Lung microvascular endothelial cell (primary cell): ENCODE results near the gene CDC14A. TPM values are rescaled to one million over a fixed set of nuclear protein-coding genes. Genes with fewer than 3 reads are reported as not detected.
"Not testable (repeated sequence)": the region's sequence is repeated elsewhere in the genome, so short reads cannot be mapped to it uniquely, and the experiment has no call there.

Source experiments
- DNase-seq, 2 donors: peaks; one replicate each; pipeline versions ENCODE4 v3.0.0 to v3.0.0-alpha.2; 2010; ENCODE audit warnings: low read depth in 2 of 2
- total RNA-seq: library from RNA; depleted of rRNA; stranded (reverse); fragments of >200 nt; gene quantifications from 2 replicates; pipeline ENCODE4 v1.2.1, GENCODE V29; 2014

Gene CDC14A, protein sequence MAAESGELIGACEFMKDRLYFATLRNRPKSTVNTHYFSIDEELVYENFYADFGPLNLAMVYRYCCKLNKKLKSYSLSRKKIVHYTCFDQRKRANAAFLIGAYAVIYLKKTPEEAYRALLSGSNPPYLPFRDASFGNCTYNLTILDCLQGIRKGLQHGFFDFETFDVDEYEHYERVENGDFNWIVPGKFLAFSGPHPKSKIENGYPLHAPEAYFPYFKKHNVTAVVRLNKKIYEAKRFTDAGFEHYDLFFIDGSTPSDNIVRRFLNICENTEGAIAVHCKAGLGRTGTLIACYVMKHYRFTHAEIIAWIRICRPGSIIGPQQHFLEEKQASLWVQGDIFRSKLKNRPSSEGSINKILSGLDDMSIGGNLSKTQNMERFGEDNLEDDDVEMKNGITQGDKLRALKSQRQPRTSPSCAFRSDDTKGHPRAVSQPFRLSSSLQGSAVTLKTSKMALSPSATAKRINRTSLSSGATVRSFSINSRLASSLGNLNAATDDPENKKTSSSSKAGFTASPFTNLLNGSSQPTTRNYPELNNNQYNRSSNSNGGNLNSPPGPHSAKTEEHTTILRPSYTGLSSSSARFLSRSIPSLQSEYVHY
- total RNA-seq, result 5.7 and 6.0 TPM in 2 replicates

DNA sequence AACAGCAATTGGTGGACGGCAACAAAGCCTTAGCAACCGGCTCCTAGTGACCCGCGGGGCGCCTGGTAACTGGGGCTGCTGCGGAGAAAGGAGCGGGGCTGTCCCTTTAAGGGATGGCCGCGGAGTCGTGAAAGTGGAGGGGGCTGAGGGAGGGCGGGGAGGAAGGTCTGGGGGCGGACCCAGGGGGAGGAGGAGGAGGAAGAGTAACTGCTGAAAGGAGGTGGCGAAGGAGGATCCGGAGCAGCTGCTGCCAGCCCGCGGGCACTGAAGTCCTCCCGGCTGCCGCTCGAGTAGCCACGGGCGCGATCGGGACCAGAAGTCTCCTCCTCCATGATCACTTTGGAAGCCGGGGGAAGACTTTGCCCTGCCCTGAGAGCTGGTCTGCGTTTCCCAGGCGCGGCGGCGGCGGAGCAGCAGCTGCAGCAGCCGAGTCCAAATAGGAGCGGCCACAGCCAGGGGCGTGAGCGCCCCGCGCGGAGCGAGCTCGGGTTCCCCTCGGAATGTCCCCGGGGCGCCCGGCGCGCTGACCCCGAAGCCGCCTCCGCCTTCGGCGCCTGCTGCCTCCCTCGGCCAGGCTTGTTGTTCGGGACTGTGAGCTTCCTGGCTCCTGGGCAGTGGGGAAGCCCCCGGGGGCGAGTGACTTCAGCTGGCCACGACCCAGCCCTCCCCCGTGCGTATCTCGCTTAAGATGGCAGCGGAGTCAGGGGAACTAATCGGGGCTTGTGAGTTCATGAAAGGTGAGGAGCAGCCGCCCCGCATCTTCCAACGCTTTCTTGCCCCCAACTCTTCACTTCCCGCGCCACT, at the start of gene CDC14A:
Gene CDC14A (plus strand): TSS at position 240 of the 804 bp plus-strand sequence. CDS start 449 bp downstream, at position 689.
- peak; percentile 90 to 96 for DNase-seq

- no peak for DNase-seq
Observed at GRCh38 chr1:100302739-100303138, 49.6 kb upstream of the CDC14A start.

GRCh38 chr1:100304227-100304626, 48.1 kb upstream of the CDC14A start:
- DNase-seq, result no peak

DNA sequence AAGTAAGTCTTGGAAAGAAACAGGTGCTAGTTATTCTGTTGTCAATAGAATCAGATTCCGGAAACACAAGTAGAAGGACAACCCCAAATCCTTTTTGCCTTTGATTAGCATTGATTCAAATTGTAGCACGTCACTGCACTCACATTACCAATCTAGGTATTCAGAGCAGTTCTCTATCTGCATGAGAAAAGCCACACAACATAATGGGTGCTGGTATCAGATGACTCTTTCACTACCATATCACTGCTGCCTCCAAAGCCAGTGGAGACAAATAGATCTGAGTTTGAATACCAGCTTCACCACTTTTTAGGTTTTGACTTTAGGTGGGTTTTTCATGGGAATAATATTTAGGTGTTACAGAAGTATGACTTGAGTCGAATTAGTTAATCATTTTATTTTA, 47.4 kb upstream of the CDC14A start:
- DNase-seq, result no peak

DNA sequence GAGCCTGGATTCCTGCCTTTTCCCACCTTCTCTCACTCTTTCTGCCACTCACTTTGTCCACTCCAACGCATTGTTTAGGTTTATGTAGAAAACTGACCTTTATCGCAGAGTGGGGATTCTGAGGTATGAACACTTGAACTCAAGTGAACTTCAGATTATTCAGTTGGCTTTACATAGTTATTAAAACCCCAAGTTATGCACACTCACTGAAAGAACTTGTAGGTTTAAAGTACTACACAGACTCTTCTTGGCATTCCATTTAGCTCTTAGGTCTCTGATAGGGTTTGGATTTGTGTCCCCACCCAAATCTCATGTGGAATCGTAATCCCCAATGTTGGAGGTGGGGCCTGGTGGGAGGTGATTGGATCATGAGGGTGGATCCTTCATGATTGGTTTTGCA, 46.4 kb upstream of the CDC14A start:
- no peak for DNase-seq

- DNase-seq, result peak; percentile 47 to 65
Observed at GRCh38 chr1:100306735-100307313, 45.5 kb upstream of the CDC14A start.

- DNase-seq, result peak; percentile 60 to 80
Observed at GRCh38 chr1:100308777-100309176, 43.5 kb upstream of the CDC14A start.

DNA sequence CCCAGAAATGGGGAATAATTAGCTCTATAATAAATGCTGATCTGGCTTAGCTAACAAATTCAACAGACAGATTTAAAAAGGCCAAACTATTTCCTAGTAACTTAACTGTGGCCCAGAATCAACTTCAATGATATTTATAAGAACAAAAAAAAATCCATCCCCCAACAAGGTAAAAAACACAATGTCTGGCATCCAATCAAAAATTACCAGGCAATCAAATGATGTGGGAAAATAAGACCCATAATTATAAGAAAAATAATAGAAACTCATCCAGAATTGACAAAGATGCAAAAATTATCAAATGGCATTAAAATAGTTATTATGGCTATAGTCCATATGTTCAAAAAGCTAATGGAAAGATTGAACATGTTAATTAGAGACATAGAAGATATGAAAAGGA, 42.4 kb upstream of the CDC14A start:
- no peak for DNase-seq

DNA sequence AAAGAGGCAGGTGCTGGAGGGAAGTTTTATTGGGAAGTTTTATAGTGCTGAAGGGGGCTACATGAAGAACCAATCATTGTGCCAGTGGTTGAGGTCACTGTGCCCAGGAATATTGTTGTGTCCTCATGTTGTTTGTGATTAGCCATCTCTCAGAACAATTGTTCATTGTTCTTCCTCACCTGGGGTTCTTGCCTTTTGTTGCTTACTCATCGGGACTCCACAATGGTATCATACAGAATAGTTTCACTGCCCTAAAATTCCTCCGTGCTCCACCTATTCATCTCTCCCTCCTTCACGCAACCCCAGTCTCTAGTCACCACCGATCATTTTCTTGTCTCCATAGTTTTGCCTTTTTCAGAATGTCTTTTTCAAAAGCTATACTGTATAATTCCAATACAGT, 38.9 kb upstream of the CDC14A start:
- no peak for DNase-seq

DNA sequence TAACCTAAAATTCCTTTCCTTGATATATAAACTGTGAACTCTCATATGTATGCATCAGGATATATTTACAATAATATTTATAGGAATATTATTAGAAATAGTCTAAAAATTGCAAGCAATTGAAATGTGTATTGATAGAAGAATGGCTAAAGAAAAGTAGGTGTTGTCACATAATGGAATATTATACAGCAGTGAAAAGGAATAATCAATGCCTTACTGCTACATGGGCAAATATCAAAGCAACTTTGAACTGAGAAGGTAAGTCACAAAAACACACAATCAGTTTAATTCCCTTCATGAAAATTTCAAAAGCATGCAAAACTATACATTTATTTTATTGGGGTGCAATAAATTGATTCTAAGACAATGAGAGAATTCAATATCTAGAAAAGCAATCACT, 35.7 kb upstream of the CDC14A start:
- DNase-seq, result no peak

- no peak for DNase-seq
Observed at GRCh38 chr1:100320311-100321099, 31.8 kb upstream of the CDC14A start.

DNA sequence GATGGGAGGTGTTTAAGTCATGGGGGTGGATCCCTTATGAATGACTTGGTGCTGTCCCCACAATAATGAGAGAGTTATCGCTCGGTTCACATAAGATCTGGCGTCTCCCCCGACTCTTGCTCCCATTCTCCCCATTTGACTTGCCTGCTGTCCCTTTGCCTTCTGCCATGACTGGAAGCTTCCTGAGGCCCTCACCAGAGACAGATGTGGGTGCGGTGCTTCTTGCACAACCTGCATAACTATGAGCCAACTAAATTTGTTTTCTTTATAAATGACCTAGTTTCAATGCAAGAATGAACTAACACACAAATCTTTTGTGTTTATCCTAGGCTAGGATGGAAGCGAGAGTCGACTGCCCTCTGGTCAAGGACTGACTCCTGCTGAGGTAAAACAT, 31.2 kb upstream of the CDC14A start:
- DNase-seq, result no peak

DNA sequence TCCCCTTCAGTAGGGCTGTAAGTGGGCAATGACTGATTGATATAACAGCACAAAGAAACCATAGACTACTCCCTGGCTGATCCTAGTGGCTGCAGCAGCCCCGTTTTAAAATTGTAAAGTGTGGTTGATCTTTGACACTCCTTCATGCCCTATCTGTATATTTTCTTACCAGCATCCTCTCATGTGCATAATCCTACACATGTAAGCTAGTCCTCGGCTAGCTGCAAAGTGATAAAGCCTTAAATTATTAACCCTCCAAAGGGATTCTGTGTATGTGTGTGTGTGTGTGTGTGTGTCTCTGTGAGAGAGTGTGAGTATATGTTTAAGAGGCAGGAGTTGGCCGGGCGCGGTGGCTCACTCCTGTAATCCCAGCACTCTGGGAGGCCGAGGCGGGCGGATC, 30.8 kb upstream of the CDC14A start:
- DNase-seq, result no peak

DNA sequence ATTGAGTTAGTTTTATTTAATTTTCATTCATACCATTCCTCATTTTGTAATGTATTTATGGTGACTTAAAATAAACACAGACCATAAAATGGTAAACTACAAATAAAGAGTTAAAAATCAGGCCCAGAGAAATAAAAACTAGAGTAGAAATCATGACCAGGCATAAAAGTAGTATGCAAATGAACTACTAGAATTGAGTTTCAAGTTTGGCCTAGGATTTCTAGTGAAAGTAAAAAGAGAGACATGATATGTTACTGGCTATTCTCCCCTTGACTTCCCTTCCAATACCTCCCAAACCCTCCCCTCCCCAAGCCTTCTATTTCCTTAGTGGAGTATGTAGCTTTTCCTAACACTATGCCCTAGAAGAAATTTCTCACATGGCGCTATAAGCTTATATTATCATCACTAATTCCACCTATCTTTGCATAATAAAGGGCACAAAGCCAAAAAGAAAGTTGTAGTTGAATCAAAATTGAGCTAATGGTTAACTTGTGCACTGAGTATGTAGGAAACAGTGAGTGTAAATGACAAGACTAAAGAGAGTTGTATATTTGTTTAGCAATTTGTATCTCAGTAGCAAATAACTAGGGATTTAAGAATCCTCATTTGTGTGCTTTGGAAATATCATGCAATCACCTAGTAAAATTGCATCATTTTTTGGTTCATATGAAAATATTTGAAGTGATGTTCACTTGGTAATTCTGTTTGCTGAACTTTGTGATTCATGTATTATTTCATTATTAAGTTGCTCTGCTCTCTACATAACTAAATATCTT, 29.7 kb upstream of the CDC14A start:
- no peak for DNase-seq

- no peak for DNase-seq
Observed at GRCh38 chr1:100323419-100324106, 28.7 kb upstream of the CDC14A start.

- DNase-seq, result no peak
Observed at GRCh38 chr1:100325415-100326324, 26.6 kb upstream of the CDC14A start.

GRCh38 chr1:100326325-100326670, 26.0 kb upstream of the CDC14A start:
- not testable (repeated sequence) for DNase-seq

GRCh38 chr1:100328133-100328532, 24.2 kb upstream of the CDC14A start:
- no peak for DNase-seq

- DNase-seq, result not testable (repeated sequence)
Observed at GRCh38 chr1:100331146-100331545, 21.2 kb upstream of the CDC14A start.
